Measurements from ENCODE around the gene ZNF506.
"Not testable (repeated sequence)": the region's sequence is repeated elsewhere in the genome, so short reads cannot be mapped to it uniquely, and the experiment has no call there.

ZNF506 gene

GRCh38 chr19:19821366-19821951 is at the start of gene ZNF506:
ZNF506 (minus strand) TSS chr19:19821750; CDS start chr19:19821603, 147 bp downstream.
- peak; percentile 97 for DNase-seq

- DNase-seq, result not testable (repeated sequence)
Measured at GRCh38 chr19:19870086-19870485, 48.5 kb upstream of the ZNF506 start.

GRCh38 chr19:19866611-19867248 is 45.2 kb upstream of the ZNF506 start:
- DNase-seq, result peak; percentile 70

- DNase-seq, result peak; percentile 94
Measured at GRCh38 chr19:19865750-19866610, 44.4 kb upstream of the ZNF506 start, which contains the start of gene ZNF253. ZNF253 (plus strand) TSS chr19:19865882; CDS start chr19:19865997, 115 bp downstream.

GRCh38 chr19:19860756-19861390 is 39.3 kb upstream of the ZNF506 start:
- peak; percentile 59 for DNase-seq

- DNase-seq, result no peak
Measured at GRCh38 chr19:19858751-19859150, 37.2 kb upstream of the ZNF506 start.

GRCh38 chr19:19851740-19852139 is 30.2 kb upstream of the ZNF506 start:
- DNase-seq, result not testable (repeated sequence)

- DNase-seq, result no peak
Measured at GRCh38 chr19:19849056-19849455, 27.5 kb upstream of the ZNF506 start.

GRCh38 chr19:19847781-19848180 is 26.2 kb upstream of the ZNF506 start:
- no peak for DNase-seq

- DNase-seq, result no peak
Measured at GRCh38 chr19:19835560-19836038, 14.0 kb upstream of the ZNF506 start.

GRCh38 chr19:19826875-19827274 is 5.3 kb upstream of the ZNF506 start:
- DNase-seq, result no peak

GRCh38 chr19:19823916-19824315 is 2.4 kb upstream of the ZNF506 start:
- no peak for DNase-seq

- peak; percentile 3 for DNase-seq
Measured at GRCh38 chr19:19821976-19822375, 426 bp upstream of the ZNF506 start.

- DNase-seq, result peak; percentile 9
Measured at GRCh38 chr19:19820774-19821320, 703 bp downstream of the ZNF506 start.

- DNase-seq, result peak; percentile 81
Measured at GRCh38 chr19:19817357-19817756, 4.2 kb downstream of the ZNF506 start.

GRCh38 chr19:19816679-19817078 is 4.9 kb downstream of the ZNF506 start:
- no peak for DNase-seq

- DNase-seq, result not testable (repeated sequence)
Measured at GRCh38 chr19:19811999-19812398, 9.6 kb downstream of the ZNF506 start.

- no peak for DNase-seq
Measured at GRCh38 chr19:19805480-19805879, 16.1 kb downstream of the ZNF506 start.

- DNase-seq, result no peak
Measured at GRCh38 chr19:19788015-19788414, 33.5 kb downstream of the ZNF506 start.

- not testable (repeated sequence) for DNase-seq
Measured at GRCh38 chr19:19785476-19785875, 36.1 kb downstream of the ZNF506 start.

- DNase-seq, result no peak
Measured at GRCh38 chr19:19782783-19783182, 38.8 kb downstream of the ZNF506 start.

- not testable (repeated sequence) for DNase-seq
Measured at GRCh38 chr19:19781791-19782190, 39.8 kb downstream of the ZNF506 start.

- no peak for DNase-seq
Measured at GRCh38 chr19:19778666-19779065, 42.9 kb downstream of the ZNF506 start.
